ENCODE data around the gene WNT5A. TPM values are rescaled to one million over a fixed set of nuclear protein-coding genes. Genes with fewer than 3 reads are reported as not detected.

Gene WNT5A
- total and polyA plus RNA-seq, 9 of the 15 experiments (the other 6 are each of a cell fraction or from before 2014, with no cell fraction given) = 0.11 TPM; not detected in 8

GRCh38 chr3:55521738-55522421, 34.8 kb upstream of the WNT5A start (continued):
- TF ChIP-seq CEBPG (CRISPR knock-in tag; IDR thresholded peaks at IDR 0.05) (no peak), CEBPG (tag; conservative IDR thresholded peaks at IDR 0.05 in 1 of 2, IDR thresholded peaks at IDR 0.05 in 1 of 2) (no peak), ZNF232 (CRISPR knock-in tag; IDR thresholded peaks at IDR 0.05) (no peak), ATF7 (IDR thresholded peaks at IDR 0.05) (no peak), RNF2 (IDR thresholded peaks at IDR 0.05) (no peak), NFXL1 (CRISPR knock-in tag; IDR thresholded peaks at IDR 0.05) (no peak), TBP (optimal IDR thresholded peaks at IDR 0.05; ENCODE audit: low read depth, low read length) (no peak)

- 1% methylated on average over 7 of the region's 9 CpGs for WGBS (ENCODE audit: insufficient coverage, low coverage, missing lambda C conversion rate)
- CTCF ChIA-PET (ENCODE audit: low intra/inter-chr PET ratio) = no interaction called here
- no TSS peak for BruUV-seq (replicated peaks)
- Histone ChIP-seq H3K27ac (ENCODE audit: extremely low read depth, low read depth, low read length) (no peak overlapping the region), H4K20me1 (replicated peaks; ENCODE audit: control insufficient read depth, insufficient read depth, low read length) (no peaks in the 10 kb centered on the region), H3K27me3 (ENCODE audit: control insufficient read depth in 2 of 2, insufficient read depth in 2 of 2, low read length in 2 of 2) (no peaks in the 10 kb centered on the region), H3K9me3 (replicated peaks; ENCODE audit: control insufficient read depth, insufficient read depth, low read depth, low read length) (no peaks in the 10 kb centered on the region), H2AFZ (ENCODE audit: low read depth, low read length) (no peak overlapping the region), H3K79me2 (ENCODE audit: control insufficient read depth, insufficient read depth, low read length) (no peaks in the 10 kb centered on the region), H3K4me1 (replicated peaks in 1 of 2; ENCODE audit: control insufficient read depth in 2 of 2, insufficient read depth in 2 of 2, low read length in 2 of 2) (no peaks in the 10 kb centered on the region), H3K9ac (ENCODE audit: insufficient read depth in 1 of 2, low read depth in 2 of 2, low read length in 2 of 2) (no peak overlapping the region), H3K4me2 (ENCODE audit: insufficient read depth, low read length) (no peak overlapping the region), H3K9me1 (ENCODE audit: control insufficient read depth, insufficient read depth, low read length) (no peaks in the 10 kb centered on the region), H3K36me3 (ENCODE audit: control insufficient read depth, insufficient read depth, low read length) (no peaks in the 10 kb centered on the region), H3K4me3 (no peak overlapping the region)
- TF ChIP-seq RHOXF2B (CRISPR knock-in tag; conservative IDR thresholded peaks at IDR 0.05) (no peak), ZNF507 (tag; conservative IDR thresholded peaks at IDR 0.05) (no peak), ZNF444 (CRISPR knock-in tag; IDR thresholded peaks at IDR 0.05) (no peak), RBM22 (IDR thresholded peaks at IDR 0.05; ENCODE audit: low read depth, low read length, poor library complexity, severe bottlenecking) (no peak), SIN3B (IDR thresholded peaks at IDR 0.05; ENCODE audit: low read depth) (no peak), GABPA (tag; conservative IDR thresholded peaks at IDR 0.05; ENCODE audit: low read depth) (no peak)
- intact Hi-C loops (cut with micrococcal nuclease) (no loop called here), in situ Hi-C loops (cut with MboI) (no loop called here)
- POLR2A ChIA-PET = no interaction called here
- no peak for DNase-seq (ENCODE audit: extremely low read depth in 1 of 4, low spot score in 3 of 4)
- FAIRE-seq = no peak
- no peak for ATAC-seq
Observed at GRCh38 chr3:55521064-55521737, 34.1 kb upstream of the WNT5A start.

All from K562 (cell line).